HEK293 (cell line): ENCODE measurements around the gene IGF1R.
A peak's percentile ranks its signal among the peaks of the same experiment; 100 is the strongest.

Experiments
- CTCF ChIA-PET: fragments of 350-600 bp; formaldehyde crosslinking; extraction: SDS; loops from one replicate; lab custom pipeline; 2021; ENCODE audit warnings: antibody characterized with exemption; lab: Yijun Ruan, JAX
- POLR2A ChIA-PET: fragments of 300-600 bp; formaldehyde crosslinking; extraction: SDS; loops from one replicate; lab custom pipeline; 2020; ENCODE audit warnings: antibody characterized with exemption, inconsistent platforms; lab: Yijun Ruan, JAX
- H3K27ac ChIP-seq: fragments of 200-500 bp; sonication (Bioruptor generic); 2 replicates; pipeline ENCODE4 v1.5.1; 2014; ENCODE audit warnings: low read depth, low read length, control low read depth, inconsistent platforms; ENCODE audit errors: extremely low read depth
- H3K36me3 ChIP-seq, 2 experiments: fragments of 200-500 bp in 1 of 2; sonication (Bioruptor generic) in 1 of 2; 1 replicate in 1 of 2; 2 replicates in 1 of 2; pipeline ENCODE4 v1.5.1; 2014 to 2017; ENCODE audit warnings: inconsistent platforms in 2 of 2, low read length in 2 of 2; ENCODE audit not compliant: control insufficient read depth in 2 of 2, insufficient read depth in 1 of 2
- H3K4me1 ChIP-seq: fragments of 200-500 bp; sonication (Bioruptor generic); 2 replicates; pipeline ENCODE4 v1.5.1; 2014; ENCODE audit warnings: mild to moderate bottlenecking, low read length, inconsistent platforms; ENCODE audit not compliant: control insufficient read depth, insufficient read depth
- H3K4me3 ChIP-seq: 2 replicates; pipeline ENCODE4 v1.5.1; 2011; ENCODE audit warnings: low read depth, mild to moderate bottlenecking, control low read depth, low read length, moderate library complexity
- H3K9me3 ChIP-seq: fragments of 200-500 bp; sonication (Bioruptor generic); 2 replicates; pipeline ENCODE4 v1.5.1; 2014; ENCODE audit warnings: low read depth, low read length, inconsistent platforms; ENCODE audit not compliant: control insufficient read depth, insufficient read depth
- BCL11B ChIP-seq: fragments of 450-650 bp; formaldehyde crosslinking; IDR thresholded peaks from 2 replicates; pipeline ENCODE4 v1.5.1; 2016; ENCODE audit warnings: low read depth, missing biosample characterization, missing genetic modification characterization
- GLIS1 ChIP-seq: fragments of 450-650 bp; formaldehyde crosslinking; IDR thresholded peaks from 2 replicates; pipeline ENCODE4 v1.5.1; 2016; ENCODE audit warnings: missing biosample characterization, missing genetic modification characterization
- SP7 ChIP-seq: fragments of 450-650 bp; formaldehyde crosslinking; IDR thresholded peaks from 2 replicates; pipeline ENCODE4 v1.5.1; 2016; ENCODE audit warnings: missing biosample characterization, missing genetic modification characterization
- TCF7L2 ChIP-seq: IDR thresholded peaks from 2 replicates; pipeline ENCODE4 v1.6.1; 2011; ENCODE audit warnings: low read depth, mild to moderate bottlenecking, inconsistent platforms, low read length, moderate library complexity, borderline replicate concordance
- ZBTB1 ChIP-seq: fragments of 450-650 bp; formaldehyde crosslinking; IDR thresholded peaks from 2 replicates; pipeline ENCODE4 v1.5.1; 2016; ENCODE audit warnings: missing biosample characterization, missing genetic modification characterization
- ZFP3 ChIP-seq: fragments of 450-650 bp; formaldehyde crosslinking; IDR thresholded peaks from 2 replicates; pipeline ENCODE4 v1.5.1; 2016; ENCODE audit warnings: low read depth, missing biosample characterization, missing genetic modification characterization
- ZNF140 ChIP-seq: fragments of 450-650 bp; formaldehyde crosslinking; IDR thresholded peaks from 2 replicates; pipeline ENCODE4 v1.5.1; 2016; ENCODE audit warnings: missing biosample characterization, missing genetic modification characterization
- ZNF169 ChIP-seq: fragments of 450-650 bp; formaldehyde crosslinking; IDR thresholded peaks from 2 replicates; pipeline ENCODE4 v1.5.1; 2016; ENCODE audit warnings: missing biosample characterization, missing genetic modification characterization
- ZNF274 ChIP-seq, 2 experiments: fragments of 200-500 bp in 1 of 2; fragments of 450-650 bp in 1 of 2; sonication (Bioruptor generic) in 1 of 2; formaldehyde crosslinking in 1 of 2; IDR thresholded peaks; 2 replicates each; pipeline versions ENCODE4 v1.5.1 to v1.6.1; 2014 to 2016; ENCODE audit warnings: borderline replicate concordance in 1 of 2, inconsistent platforms in 1 of 2, low read length in 1 of 2, missing biosample characterization in 1 of 2, missing genetic modification characterization in 1 of 2
- ZNF426 ChIP-seq: fragments of 450-650 bp; formaldehyde crosslinking; IDR thresholded peaks from 2 replicates; pipeline ENCODE4 v1.5.1; 2017; ENCODE audit warnings: missing biosample characterization, missing genetic modification characterization, mild to moderate bottlenecking, inconsistent platforms, moderate library complexity
- ZNF473 ChIP-seq: fragments of 450-650 bp; formaldehyde crosslinking; IDR thresholded peaks from 2 replicates; pipeline ENCODE4 v1.5.1; 2017; ENCODE audit warnings: missing biosample characterization, missing genetic modification characterization
- ZNF510 ChIP-seq: fragments of 450-650 bp; formaldehyde crosslinking; IDR thresholded peaks from 2 replicates; pipeline ENCODE4 v1.5.1; 2018; ENCODE audit warnings: mild to moderate bottlenecking, missing genetic modification characterization, missing biosample characterization; ENCODE audit not compliant: insufficient replicate concordance
- ZNF529 ChIP-seq: fragments of 450-650 bp; formaldehyde crosslinking; IDR thresholded peaks from 2 replicates; pipeline ENCODE4 v1.5.1; 2017; ENCODE audit warnings: missing genetic modification characterization, missing biosample characterization; ENCODE audit not compliant: insufficient replicate concordance
- ZNF580 ChIP-seq: fragments of 450-650 bp; formaldehyde crosslinking; IDR thresholded peaks from 2 replicates; pipeline ENCODE4 v1.5.1; 2016; ENCODE audit warnings: missing biosample characterization, missing genetic modification characterization
- ZNF596 ChIP-seq: fragments of 450-650 bp; IDR thresholded peaks from 2 replicates; pipeline ENCODE4 v1.5.0; 2018; ENCODE audit warnings: missing biosample characterization, mild to moderate bottlenecking, missing genetic modification characterization, moderate library complexity
- ZNF768 ChIP-seq: fragments of 450-650 bp; formaldehyde crosslinking; IDR thresholded peaks from 2 replicates; pipeline ENCODE4 v1.5.1; 2018; ENCODE audit warnings: missing biosample characterization, mild to moderate bottlenecking, missing genetic modification characterization
- ZSCAN18 ChIP-seq: fragments of 450-650 bp; formaldehyde crosslinking; IDR thresholded peaks from 2 replicates; pipeline ENCODE4 v1.5.1; 2016; ENCODE audit warnings: missing biosample characterization, missing genetic modification characterization
- TF ChIP-seq, protein P1 (sequence below): fragments of 450-650 bp; formaldehyde crosslinking; optimal IDR thresholded peaks from 2 replicates; pipeline ENCODE3; 2016; ENCODE audit warnings: missing biosample characterization, mild to moderate bottlenecking, missing genetic modification characterization

The IGF1R gene

GRCh38 chr15:98729446-98730042, 81.2 kb downstream of the IGF1R start:
- H3K4me1 ChIP-seq = peaks cover 22% of the 10 kb centered on the region
- H3K4me3 ChIP-seq = no peak overlapping the region
- TF ChIP-seq ZNF140 (tag by site-specific recombination) (no peak), ZSCAN18 (tag by site-specific recombination) (no peak), TCF7L2 (no peak), ZBTB1 (tag by site-specific recombination) (no peak), SP7 (tag by site-specific recombination) (no peak), ZNF596 (no peak), GLIS1 (tag by site-specific recombination) (no peak)
- H3K9me3 ChIP-seq = no peaks in the 10 kb centered on the region
- H3K36me3 ChIP-seq = no peaks in the 10 kb centered on the region
- H3K27ac ChIP-seq = no peak overlapping the region
- ChIA-PET CTCF (interaction anchor here (0.6 to 1.3 kb wide), 3 partner anchors 70 to 308 kb away, joined by 3 to 4 read pairs (median 4); no protein-coding TSS in a partner anchor), POLR2A (no interaction called here)

DNA sequence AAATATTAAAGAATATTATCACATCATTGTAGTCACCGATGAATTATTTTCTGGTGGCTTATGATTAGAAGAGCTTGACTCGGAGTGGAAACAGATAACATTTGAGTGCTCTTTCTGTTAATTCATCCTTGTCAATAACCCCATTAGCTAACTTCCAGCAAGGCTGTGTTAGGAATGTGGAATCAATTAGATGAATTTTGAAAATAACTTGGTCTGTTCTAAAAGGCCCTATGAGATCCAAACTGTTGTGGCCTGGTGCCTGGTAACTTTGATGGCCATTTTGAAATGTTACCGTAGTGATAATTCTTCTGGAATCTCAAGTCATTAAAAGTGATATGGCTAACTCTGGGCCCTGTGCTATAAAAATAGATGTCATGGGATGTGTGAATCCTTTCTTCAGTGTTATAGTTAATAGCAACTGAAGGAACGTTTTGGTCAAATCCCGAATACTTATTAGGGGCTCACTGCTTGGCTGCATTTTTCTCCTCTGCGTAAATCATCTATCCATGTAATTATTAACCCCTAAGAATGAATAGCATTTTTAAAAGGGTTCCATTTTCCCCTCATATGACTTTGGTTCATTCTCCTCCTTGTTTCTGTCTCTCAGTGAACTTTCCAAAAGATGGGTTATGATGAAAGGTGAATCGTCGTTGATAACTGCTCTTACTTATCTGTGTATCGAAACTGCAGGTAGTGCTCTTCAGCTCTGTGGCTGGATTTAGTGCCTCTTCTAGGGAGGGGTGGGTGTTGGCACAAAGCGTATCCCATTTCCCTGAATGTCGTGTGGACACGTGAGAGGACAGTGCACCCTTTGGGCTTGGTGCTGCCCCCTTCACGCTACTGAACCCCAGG, 82.7 kb downstream of the IGF1R start:
- TF ChIP-seq, protein P1, sequence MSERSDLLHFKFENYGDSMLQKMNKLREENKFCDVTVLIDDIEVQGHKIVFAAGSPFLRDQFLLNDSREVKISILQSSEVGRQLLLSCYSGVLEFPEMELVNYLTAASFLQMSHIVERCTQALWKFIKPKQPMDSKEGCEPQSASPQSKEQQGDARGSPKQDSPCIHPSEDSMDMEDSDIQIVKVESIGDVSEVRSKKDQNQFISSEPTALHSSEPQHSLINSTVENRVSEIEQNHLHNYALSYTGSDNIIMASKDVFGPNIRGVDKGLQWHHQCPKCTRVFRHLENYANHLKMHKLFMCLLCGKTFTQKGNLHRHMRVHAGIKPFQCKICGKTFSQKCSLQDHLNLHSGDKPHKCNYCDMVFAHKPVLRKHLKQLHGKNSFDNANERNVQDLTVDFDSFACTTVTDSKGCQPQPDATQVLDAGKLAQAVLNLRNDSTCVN (tag by site-specific recombination) = no peak
- no peak for TF ChIP-seq ZNF580 (tag by site-specific recombination)
- no peak for TF ChIP-seq BCL11B (tag by site-specific recombination)
- TF ChIP-seq ZNF768 (tag by site-specific recombination) = no peak
- no peak for TF ChIP-seq ZNF426 (tag by site-specific recombination)
- no peak for TF ChIP-seq ZNF274 (IDR thresholded peaks at IDR 0.05; ENCODE audit: low read length)
- TF ChIP-seq ZNF274 (tag by site-specific recombination; IDR thresholded peaks at IDR 0.05; ENCODE audit: borderline replicate concordance) = no peak
- no peak for TF ChIP-seq ZNF529 (tag by site-specific recombination)
- TF ChIP-seq ZNF510 = no peak
- H3K27ac ChIP-seq = no peak overlapping the region
- H3K36me3 ChIP-seq = no peaks in the 10 kb centered on the region
- CTCF ChIA-PET = interaction anchor here (0.6 to 1.5 kb wide), 4 partner anchors 9 to 609 kb away, joined by 4 to 10 read pairs (median 6); no protein-coding TSS in a partner anchor
- POLR2A ChIA-PET = no interaction called here
- no peak overlapping the region for H3K4me3 ChIP-seq
- H3K4me1 ChIP-seq = peaks cover 31% of the 10 kb centered on the region
- no peaks in the 10 kb centered on the region for H3K9me3 ChIP-seq

DNA sequence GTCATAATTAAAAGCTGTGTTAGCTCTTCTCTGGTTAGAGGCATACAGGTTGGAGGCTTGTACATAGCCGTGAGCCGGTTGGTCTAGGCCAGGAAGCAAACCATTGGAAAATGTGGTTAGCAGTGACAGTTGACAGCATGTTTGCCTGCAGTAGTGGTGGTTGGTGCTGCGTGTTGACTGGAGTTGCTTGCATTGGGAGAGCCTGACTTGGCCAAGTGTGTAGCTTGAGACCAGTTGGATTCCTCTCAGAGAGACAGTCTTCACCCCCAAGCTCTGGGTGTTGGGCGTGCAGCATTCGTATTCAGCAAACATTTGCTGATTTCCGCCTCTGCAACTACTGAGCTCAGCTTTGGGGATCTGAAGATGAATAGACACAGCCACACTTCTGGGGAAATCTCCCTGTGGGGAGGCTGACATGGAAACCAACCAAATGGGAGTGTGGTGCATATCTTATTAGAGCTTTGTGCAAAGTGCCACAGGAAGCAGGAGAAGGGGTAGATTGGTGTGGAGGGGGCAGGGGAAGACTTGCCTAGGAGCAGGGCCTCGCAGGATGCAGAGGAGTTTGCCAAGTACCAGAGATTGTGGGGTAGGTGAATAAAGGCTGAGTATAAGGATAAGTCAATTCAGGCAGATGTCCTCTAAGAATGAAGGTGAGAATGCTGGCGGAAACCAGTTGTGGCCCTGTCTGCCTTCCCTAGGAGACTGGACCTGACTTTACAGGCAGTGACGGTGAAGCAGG, 83.5 kb downstream of the IGF1R start:
- Histone ChIP-seq H3K4me1 (peaks cover 34% of the 10 kb centered on the region), H3K9me3 (no peaks in the 10 kb centered on the region)
- CTCF ChIA-PET = interaction anchor here (0.6 to 1.5 kb wide), 3 partner anchors 9 to 143 kb away, joined by 3 to 7 read pairs (median 6); no protein-coding TSS in a partner anchor
- no peak for TF ChIP-seq ZNF169 (tag by site-specific recombination)
- TF ChIP-seq ZNF473 (tag by site-specific recombination) = no peak
- TF ChIP-seq ZFP3 (tag by site-specific recombination) = peak; percentile 80
- TF ChIP-seq, all 188 proteins: peak for 1
- POLR2A ChIA-PET = no interaction called here
- Histone ChIP-seq H3K4me3 (no peak overlapping the region), H3K36me3 (no peaks in the 10 kb centered on the region), H3K27ac (no peak overlapping the region)
